GM21526 (cell line): Measurements from ENCODE around the gene PIGM.

Source experiments
- ATAC-seq: cut with Tn5 transposase; IDR thresholded peaks from one replicate; pipeline ENCODE4 v1.9.1; 2021; ENCODE audit warnings: moderate library complexity; ENCODE audit not compliant: unreplicated experiment, low FRiP score

Gene PIGM

GRCh38 chr1:160031365-160032164 lies at the start of gene PIGM:
TSS of gene PIGM (minus strand) at chr1:160031990. CDS start at chr1:160031739, 251 bp downstream.
- peak; percentile 93 for ATAC-seq

- no peak for ATAC-seq
Measured at GRCh38 chr1:160081261-160081936, 49.6 kb upstream of the PIGM start, which contains the start of gene KCNJ9. TSS of gene KCNJ9 (plus strand) at chr1:160081538. CDS start at chr1:160084031, 2,493 bp downstream.

GRCh38 chr1:160080381-160081100 lies 48.8 kb upstream of the PIGM start:
- ATAC-seq, result no peak

GRCh38 chr1:160079448-160079847 lies 47.7 kb upstream of the PIGM start:
- ATAC-seq, result no peak

- peak; percentile 73 for ATAC-seq
Measured at GRCh38 chr1:160078512-160079195, 46.9 kb upstream of the PIGM start.

- no peak for ATAC-seq
Measured at GRCh38 chr1:160077486-160077885, 45.7 kb upstream of the PIGM start.

- no peak for ATAC-seq
Measured at GRCh38 chr1:160076295-160076694, 44.5 kb upstream of the PIGM start.

- no peak for ATAC-seq
Measured at GRCh38 chr1:160075836-160076235, 44.0 kb upstream of the PIGM start.

- no peak for ATAC-seq
Measured at GRCh38 chr1:160074865-160075264, 43.1 kb upstream of the PIGM start.

GRCh38 chr1:160071289-160071688 lies 39.5 kb upstream of the PIGM start:
- no peak for ATAC-seq

GRCh38 chr1:160070243-160071163 lies 38.7 kb upstream of the PIGM start:
- ATAC-seq, result no peak

GRCh38 chr1:160069460-160070231 lies 37.9 kb upstream of the PIGM start, which contains the start of gene KCNJ10:
TSS of gene KCNJ10 (minus strand) at chr1:160070160. CDS start at chr1:160042532, 27,628 bp downstream.
- no peak for ATAC-seq

GRCh38 chr1:160068225-160068624 lies 36.4 kb upstream of the PIGM start:
- ATAC-seq, result no peak

GRCh38 chr1:160066829-160067745 lies 35.3 kb upstream of the PIGM start:
- no peak for ATAC-seq

- no peak for ATAC-seq
Measured at GRCh38 chr1:160064746-160065145, 33.0 kb upstream of the PIGM start.

- ATAC-seq, result no peak
Measured at GRCh38 chr1:160064164-160064563, 32.4 kb upstream of the PIGM start.

GRCh38 chr1:160063176-160063575 lies 31.4 kb upstream of the PIGM start:
- no peak for ATAC-seq

- ATAC-seq, result no peak
Measured at GRCh38 chr1:160062230-160062532, 30.4 kb upstream of the PIGM start.
